ENCODE results near the gene KCTD7. TPM values are rescaled to one million over a fixed set of nuclear protein-coding genes. Genes with fewer than 3 reads are reported as not detected.

KCTD7 gene
- total and polyA plus RNA-seq, 2 of the 13 experiments (the other 11 are each of a cell fraction or from before 2014, with no cell fraction given), result 7.3 to 13.5 TPM

GRCh38 chr7:66591799-66592596, 36.7 kb upstream of the KCTD7 start (continued):
- TF ChIP-seq IRF9 (CRISPR knock-in tag; IDR thresholded peaks at IDR 0.05; ENCODE audit: borderline replicate concordance) (peak; percentile 91), ZNF709 (CRISPR knock-in tag; IDR thresholded peaks at IDR 0.05) (peak; percentile 69; the same call in 1 of the 2 replicates), TGIF2 (CRISPR knock-in tag; IDR thresholded peaks at IDR 0.05) (0 out of 2 replicates have a peak, but pooled peaks have one; percentile 31), JUN (CRISPR knock-in tag; IDR thresholded peaks at IDR 0.05) (0 out of 2 replicates have a peak, but pooled peaks have one; percentile 63), ZNF224 (CRISPR knock-in tag; IDR thresholded peaks at IDR 0.05) (0 out of 2 replicates have a peak, but pooled peaks have one; percentile 28), FOXA3 (CRISPR knock-in tag; IDR thresholded peaks at IDR 0.05) (peak; percentile 58), TCF12 (IDR thresholded peaks at IDR 0.05) (no peak), TCF12 (CRISPR knock-in tag; IDR thresholded peaks at IDR 0.05) (peak; percentile 86), CEBPB (IDR thresholded peaks at IDR 0.05; ENCODE audit: borderline replicate concordance, low read depth, low read length) (no peak), ZBTB38 (CRISPR knock-in tag; IDR thresholded peaks at IDR 0.05) (peak; percentile 86), ZNF552 (CRISPR knock-in tag; IDR thresholded peaks at IDR 0.05; ENCODE audit: borderline replicate concordance) (0 out of 2 replicates have a peak, but pooled peaks have one; percentile 36), POLR2G (IDR thresholded peaks at IDR 0.05; ENCODE audit: low read depth, low read length) (peak; percentile 94), ZFX (CRISPR knock-in tag; IDR thresholded peaks at IDR 0.05; ENCODE audit: low read depth) (peak; percentile 91), ZNF274 (CRISPR knock-in tag; IDR thresholded peaks at IDR 0.05) (peak; percentile 88), MAZ (IDR thresholded peaks at IDR 0.05; ENCODE audit: borderline replicate concordance, low read depth, low read length) (0 out of 2 replicates have a peak, but pooled peaks have one; percentile 39), MAZ (CRISPR knock-in tag; IDR thresholded peaks at IDR 0.05; ENCODE audit: low read depth) (peak; percentile 72; the same call in 1 of the 2 replicates), ZFP82 (CRISPR knock-in tag; IDR thresholded peaks at IDR 0.05; ENCODE audit: borderline replicate concordance) (no peak), ZNF704 (CRISPR knock-in tag; IDR thresholded peaks at IDR 0.05; ENCODE audit: borderline replicate concordance) (peak; percentile 68; the same call in 1 of the 2 replicates), SOX6 (IDR thresholded peaks at IDR 0.05) (no peak), SOX6 (CRISPR knock-in tag; IDR thresholded peaks at IDR 0.05) (peak; percentile 71), ZNF687 (CRISPR knock-in tag; IDR thresholded peaks at IDR 0.05) (peak; percentile 98), ZNF776 (CRISPR knock-in tag; IDR thresholded peaks at IDR 0.05) (peak; percentile 93), STAG1 (CRISPR knock-in tag; IDR thresholded peaks at IDR 0.05) (no peak; the same call in 1 of the 2 replicates), SAP130 (CRISPR knock-in tag; IDR thresholded peaks at IDR 0.05; ENCODE audit: low read depth) (peak; percentile 92)

Measured in HepG2 (cell line).